Activated naive CD4-positive, alpha-beta T cell treated with anti-CD3 and anti-CD28 coated beads, Interleukin-2, amount 50 U/mL, for 72 hours (primary cell): ENCODE measurements around the gene NAP1L4. TPM values are rescaled to one million over a fixed set of nuclear protein-coding genes. Genes with fewer than 3 reads are reported as not detected.

ENCODE experiments used
- ATAC-seq, 2 donors: fragments of 150-1000 bp; cut with Tn5 transposase; 2 replicates each; pipeline ENCODE4 v1.10.0; 2021; ENCODE audit warnings: mild to moderate bottlenecking in 2 of 2, moderate library complexity in 2 of 2
- DNase-seq, 2 donors: peaks; one replicate each; pipeline ENCODE4 v3.0.0; 2021 to 2022; ENCODE audit warnings: low spot score in 2 of 2
- H3K27ac Mint-ChIP-seq, 2 donors: one replicate each; pipeline ENCODE4 v1.8.0; 2022; ENCODE audit warnings: mild to moderate bottlenecking in 2 of 2, mixed read lengths in 2 of 2
- H3K36me3 Mint-ChIP-seq, 2 donors: one replicate each; pipeline ENCODE4 v1.8.0; 2022; ENCODE audit warnings: mixed read lengths in 2 of 2
- H3K9me3 Mint-ChIP-seq, 2 donors: one replicate each; pipeline ENCODE4 v1.8.0; 2022; ENCODE audit warnings: mixed read lengths in 2 of 2
- total RNA-seq, 2 donors: library from RNA; stranded (reverse); gene quantifications; one replicate each; pipeline ENCODE4 v1.2.3, GENCODE V29; 2022

The NAP1L4 gene
- total RNA-seq, 2 donors from 2014 or later: 287 to 318 TPM

DNA sequence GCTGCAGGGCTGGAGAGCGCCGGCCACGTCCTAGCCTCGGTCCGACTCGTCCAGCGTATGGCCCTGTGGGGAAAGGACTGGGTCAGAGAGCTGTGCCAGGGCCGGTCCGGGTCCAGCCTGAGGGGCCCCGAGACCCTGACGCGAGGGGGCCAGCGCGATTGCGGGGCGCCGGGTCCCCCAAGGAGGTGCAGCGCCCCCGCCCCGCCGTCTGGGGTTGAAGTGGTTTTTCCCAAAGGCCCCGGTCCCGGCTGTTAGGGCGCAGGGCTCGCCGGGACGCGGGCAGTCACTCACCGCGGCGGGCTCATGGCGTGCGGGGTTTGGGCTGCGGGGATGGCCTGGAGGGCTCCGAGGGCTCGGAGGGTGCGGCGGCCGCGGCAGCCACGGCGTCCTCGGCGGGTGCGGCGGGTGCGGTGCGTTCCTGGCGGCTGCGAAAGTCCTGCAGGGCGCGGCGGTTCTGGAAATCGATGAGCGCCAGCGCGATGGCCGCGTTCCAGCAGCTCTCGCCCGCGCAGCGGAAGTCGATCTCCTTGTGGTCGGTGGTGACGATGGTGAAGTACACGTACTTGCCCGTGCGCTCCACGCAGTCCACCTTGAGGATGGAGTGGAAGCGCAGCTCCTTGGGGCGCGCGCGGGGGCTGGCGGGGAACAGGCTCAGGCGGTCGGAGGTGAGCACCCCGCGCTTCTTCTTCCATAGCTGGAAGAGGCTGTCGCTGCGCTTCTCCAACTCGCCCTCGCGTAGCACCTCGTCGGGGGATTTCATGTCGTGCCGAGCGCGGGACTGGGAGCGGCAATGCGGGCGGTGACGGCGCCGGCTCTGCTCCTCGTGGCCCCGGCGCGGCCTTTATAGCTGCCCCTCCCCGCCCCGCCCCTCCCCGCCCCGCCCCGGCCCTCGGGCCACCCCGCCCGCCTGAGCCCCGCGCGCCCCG is 63.3 kb downstream of the NAP1L4 start, which contains the start of gene PHLDA2:
TSS of gene PHLDA2 (minus strand) at position 816 of the 926 bp plus-strand sequence. CDS start at position 760, 56 bp downstream.
- no peaks in the 10 kb centered on the region for H3K9me3 Mint-ChIP-seq
- peak; percentile 49 to 58 for ATAC-seq
- peak within 1 kb of the TSS; percentile 72 to 75 for H3K27ac Mint-ChIP-seq
- peak; percentile 63 to 85 for DNase-seq
- no peaks in the 10 kb centered on the region for H3K36me3 Mint-ChIP-seq

DNA sequence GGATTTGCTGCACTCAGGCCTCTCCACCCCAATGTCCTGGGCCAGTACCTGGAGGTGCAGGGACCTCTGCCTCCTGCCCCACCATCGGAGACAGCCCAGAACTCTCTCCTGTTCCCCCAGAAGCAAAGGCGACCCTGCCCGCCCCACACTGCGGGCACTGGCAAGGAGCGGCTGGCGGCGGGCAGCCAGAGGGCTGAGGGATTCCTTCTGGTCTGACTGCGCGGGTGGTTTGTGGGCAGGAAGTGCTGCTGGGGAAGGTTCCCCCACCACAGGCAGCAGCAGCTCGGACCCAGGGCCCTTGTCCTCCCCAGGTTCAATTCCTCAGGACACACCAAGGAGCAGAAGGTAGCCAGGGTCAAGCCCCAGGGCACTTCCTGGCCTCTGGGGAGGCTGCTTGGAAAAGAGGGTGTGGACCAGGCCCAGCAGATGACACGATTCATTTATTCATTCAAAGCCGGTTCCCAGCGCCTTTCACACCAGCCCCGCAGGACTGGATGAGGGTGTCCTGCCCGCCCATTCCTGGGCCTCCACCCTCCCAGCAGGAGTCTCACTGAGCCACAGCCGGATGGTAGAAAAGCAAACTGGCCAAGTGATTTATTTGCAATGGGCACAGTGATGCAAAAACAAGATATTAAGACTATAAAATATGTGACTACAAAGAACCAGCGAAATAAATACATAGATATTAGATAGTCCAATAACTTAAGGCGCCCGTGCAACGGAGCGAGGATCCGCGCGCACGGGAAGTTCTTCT is 64.1 kb downstream of the NAP1L4 start:
- Mint-ChIP-seq H3K27ac (peak overlapping the region; percentile 40 to 72), H3K36me3 (no peaks in the 10 kb centered on the region), H3K9me3 (no peaks in the 10 kb centered on the region)
- no peak for DNase-seq
- ATAC-seq: no peak

DNA sequence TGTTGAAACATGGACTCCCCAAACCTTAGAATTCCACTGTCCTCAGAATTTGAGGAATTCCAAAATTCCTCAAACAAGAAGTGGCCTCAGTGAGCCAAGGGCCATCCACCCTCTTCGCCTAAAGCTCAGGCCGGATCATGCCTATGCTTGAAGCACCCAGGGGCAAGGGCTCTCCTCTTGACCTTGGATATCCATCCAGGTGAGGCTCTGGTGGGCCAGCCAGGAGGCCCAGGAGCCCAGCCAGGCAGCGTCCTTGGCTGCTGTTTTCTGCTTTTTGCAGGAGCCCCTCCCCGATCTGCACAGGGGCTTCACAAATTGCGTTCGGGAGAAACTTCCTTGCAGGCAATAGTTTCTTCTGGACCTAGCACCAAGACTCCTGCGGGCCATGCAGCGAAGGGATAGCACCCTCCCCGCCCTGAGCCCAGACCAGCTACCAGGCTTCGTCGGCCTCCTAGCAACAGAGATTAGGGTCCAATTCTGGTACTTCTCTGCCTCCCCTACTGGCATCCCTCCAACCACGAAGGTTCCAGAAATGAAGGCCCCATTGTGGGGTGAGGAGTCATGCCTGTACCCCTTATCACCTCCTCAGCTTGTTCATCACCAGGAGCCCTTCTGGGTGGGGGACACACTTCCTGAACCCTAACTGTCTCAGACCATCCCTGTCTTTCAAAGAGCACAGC is 64.9 kb downstream of the NAP1L4 start:
- no peak for DNase-seq
- no peak for ATAC-seq
- Mint-ChIP-seq H3K27ac (no peak overlapping the region), H3K36me3 (no peaks in the 10 kb centered on the region), H3K9me3 (no peaks in the 10 kb centered on the region)

DNA sequence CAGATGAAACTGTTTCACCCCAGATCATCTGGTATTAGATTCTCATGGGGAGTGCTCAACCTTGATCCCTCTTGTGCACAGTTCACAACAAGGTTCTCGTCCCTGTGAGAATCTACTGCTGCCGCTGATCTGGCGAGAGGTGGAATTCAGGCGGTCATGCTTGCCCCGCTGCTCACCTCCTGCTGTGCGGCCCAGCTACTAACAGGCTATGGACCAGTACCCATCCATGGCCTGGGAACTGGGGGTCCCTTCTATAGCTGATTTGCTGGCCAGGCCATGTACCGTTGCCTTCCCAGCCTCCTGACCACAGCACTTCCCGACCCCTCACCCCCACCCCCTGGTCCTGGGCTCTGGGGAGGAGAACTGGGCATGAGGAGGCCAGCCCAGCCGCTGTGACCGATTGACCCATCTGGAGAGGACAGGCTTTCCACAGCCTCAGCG is 65.5 kb downstream of the NAP1L4 start:
- DNase-seq (no peak), ATAC-seq (no peak)
- Mint-ChIP-seq H3K9me3 (no peaks in the 10 kb centered on the region), H3K27ac (no peak overlapping the region), H3K36me3 (no peaks in the 10 kb centered on the region)

DNA sequence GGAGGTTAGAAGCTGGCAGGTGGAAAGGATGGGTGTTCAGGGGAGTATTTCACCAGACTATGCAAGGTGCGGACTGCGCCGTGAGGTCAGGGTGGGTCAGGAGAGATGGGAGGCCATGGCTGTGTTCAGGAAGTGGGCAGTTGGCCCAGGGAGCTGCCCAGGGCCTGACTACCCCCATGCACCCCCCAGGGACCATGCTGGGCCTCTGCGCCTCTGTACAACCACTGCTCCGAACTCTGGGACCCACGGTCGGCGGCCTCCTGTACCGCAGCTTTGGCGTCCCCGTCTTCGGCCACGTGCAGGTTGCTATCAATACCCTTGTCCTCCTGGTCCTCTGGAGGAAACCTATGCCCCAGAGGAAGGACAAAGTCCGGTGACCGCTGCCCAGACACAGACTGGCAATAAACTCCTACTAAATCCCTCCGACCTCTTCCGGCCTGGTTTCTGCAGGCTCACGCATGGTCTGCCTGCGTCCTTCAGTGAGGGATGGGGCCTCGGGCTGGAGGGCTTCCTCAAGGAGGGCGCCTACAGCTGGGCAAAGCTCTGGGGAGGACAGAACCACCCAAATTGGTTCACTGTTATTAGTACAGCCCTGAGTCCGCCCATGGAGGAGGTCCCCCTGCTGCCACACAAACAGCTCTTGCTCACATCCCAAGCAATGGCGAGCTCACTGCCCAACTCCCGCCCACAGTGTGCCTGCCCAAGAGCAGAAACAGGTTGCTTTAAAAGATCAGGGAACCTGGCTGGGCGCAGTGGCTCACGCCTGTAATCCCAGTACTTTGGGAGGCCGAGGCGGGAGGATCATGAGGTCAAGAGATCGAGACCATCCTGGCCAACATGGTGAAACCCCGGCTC is 67.1 kb downstream of the NAP1L4 start:
- no peaks in the 10 kb centered on the region for H3K36me3 Mint-ChIP-seq
- no peaks in the 10 kb centered on the region for H3K9me3 Mint-ChIP-seq
- H3K27ac Mint-ChIP-seq: no peak overlapping the region
- no peak for ATAC-seq
- DNase-seq: no peak

DNA sequence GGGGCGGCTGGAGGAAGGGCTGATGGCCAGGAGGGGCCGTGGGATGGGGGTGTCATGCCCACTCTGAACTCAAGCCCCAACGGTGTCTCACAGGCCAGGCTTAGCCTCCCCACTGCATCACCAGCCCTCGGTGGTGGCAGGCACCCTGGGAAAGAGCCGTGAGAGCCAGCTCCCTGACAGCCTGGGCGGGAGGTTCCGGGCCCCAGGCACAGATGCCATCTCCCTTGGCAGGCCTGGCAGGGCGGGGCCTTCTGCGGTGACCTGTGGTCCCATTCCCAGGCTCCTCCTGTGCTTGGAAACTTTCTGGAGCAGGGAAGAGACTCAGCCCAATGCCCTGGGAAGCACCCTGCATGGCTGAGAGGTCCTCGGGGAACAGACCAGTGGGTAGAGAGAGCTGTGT is 67.7 kb downstream of the NAP1L4 start:
- no peak for DNase-seq
- Mint-ChIP-seq H3K9me3 (no peaks in the 10 kb centered on the region), H3K27ac (no peak overlapping the region), H3K36me3 (no peaks in the 10 kb centered on the region)
- no peak for ATAC-seq

DNA sequence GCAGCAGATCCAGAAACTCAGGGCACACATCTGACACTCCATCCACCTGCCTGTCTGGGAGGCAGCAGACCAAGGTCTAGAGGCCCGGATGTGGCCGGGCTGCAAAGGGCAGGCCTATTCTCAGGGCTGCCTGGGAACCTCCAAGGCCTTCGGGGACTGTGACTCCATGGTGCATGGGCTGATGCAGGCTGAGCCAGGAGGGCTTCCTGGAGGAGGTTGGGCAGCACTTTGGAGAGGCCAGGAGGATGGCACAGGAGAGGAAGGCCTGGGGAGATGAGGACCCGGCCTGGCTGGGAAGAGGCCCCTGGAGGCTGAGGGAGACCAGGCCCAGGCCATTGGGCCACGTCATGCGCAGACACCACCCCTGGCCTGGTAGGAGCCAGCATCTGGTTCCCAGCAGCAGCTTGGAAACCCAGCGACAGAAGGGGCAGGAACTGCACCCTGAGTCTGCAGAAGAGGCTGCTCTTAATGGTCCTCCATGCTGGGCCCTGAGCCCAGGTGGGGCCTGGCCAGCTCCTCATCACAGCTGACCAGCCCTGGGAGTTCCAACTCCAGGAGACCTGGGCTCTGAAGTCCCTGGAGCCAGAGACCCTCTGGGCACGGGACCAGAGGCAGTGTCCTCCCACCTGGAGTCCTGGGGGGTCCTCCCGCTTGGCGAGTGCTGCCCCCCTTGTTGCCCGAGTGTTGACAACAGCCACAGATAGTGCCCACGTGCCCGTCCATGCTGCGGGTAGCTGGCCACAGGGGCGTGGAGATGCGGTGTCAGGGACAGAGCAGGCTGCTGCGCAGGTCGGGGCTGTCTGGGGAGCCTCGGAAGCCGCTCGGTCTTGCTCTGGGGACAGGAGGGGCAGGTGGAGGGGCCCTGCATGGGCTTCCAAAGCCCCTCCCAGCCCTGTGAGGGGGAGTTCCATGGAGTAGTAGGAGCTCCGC is 68.4 kb downstream of the NAP1L4 start:
- ATAC-seq (peak in 1 of 2 donors; percentile 6), DNase-seq (no peak)
- Mint-ChIP-seq H3K36me3 (no peaks in the 10 kb centered on the region), H3K9me3 (no peaks in the 10 kb centered on the region), H3K27ac (no peak overlapping the region)

DNA sequence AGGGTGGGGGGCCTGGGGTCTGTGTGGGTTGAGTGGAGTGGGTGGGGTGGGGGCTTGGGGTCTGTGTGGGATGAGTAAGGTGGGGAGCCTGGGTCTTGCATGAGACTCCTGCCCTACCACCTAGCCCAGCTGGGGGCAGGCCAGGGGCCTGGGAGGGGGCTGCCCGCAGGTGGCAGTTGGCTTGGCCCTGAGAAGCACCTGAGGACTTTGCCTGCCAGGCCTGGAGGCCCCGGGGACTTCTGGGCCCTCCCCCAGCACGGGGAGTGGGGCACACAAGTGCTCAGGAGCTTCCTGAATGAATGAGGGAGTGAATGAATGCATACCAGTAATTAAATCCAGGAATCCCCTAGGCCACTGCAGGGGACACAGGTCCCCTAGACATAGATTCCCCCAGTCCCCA is 69.5 kb downstream of the NAP1L4 start:
- no peak for DNase-seq
- no peaks in the 10 kb centered on the region for H3K36me3 Mint-ChIP-seq
- no peaks in the 10 kb centered on the region for H3K9me3 Mint-ChIP-seq
- no peak for ATAC-seq
- no peak overlapping the region for H3K27ac Mint-ChIP-seq

DNA sequence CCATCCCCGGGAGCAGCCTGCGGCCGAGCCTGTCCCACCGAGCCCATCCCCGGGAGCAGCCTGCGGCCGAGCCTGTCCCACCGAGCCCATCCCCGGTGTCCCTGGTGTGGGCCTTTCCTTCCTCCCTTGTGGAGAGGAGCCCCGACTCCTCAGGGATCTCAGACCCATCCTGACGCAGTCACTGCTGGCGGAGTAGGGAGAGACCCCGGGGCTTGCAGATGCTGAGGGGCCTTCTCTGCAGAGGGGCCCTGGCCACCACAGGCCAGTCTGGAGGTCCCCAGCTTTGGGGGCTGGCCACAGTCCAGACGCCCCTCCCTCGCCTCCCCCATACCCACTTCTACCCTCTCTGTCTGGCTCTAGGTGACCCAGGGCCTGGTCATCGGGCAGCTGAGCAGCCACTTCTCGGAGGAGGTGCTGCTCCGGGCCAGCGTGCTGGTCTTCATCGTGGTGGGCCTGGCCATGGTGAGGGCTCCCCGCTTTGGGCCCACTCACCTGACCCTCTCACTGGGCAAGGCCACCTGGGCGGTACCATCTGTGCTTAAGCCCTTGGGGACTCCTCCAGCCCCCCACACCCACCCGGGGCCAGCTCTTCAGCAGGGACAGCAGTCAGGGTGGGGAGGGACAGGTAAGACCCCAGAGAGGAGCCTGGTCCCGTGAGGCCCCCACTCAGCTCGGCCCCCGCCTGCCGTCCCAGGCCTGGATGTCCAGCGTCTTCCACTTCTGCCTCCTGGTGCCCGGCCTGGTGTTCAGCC is 70.2 kb downstream of the NAP1L4 start:
- Mint-ChIP-seq H3K36me3 (no peaks in the 10 kb centered on the region), H3K9me3 (no peaks in the 10 kb centered on the region), H3K27ac (no peak overlapping the region)
- DNase-seq: no peak
- ATAC-seq: no peak

DNA sequence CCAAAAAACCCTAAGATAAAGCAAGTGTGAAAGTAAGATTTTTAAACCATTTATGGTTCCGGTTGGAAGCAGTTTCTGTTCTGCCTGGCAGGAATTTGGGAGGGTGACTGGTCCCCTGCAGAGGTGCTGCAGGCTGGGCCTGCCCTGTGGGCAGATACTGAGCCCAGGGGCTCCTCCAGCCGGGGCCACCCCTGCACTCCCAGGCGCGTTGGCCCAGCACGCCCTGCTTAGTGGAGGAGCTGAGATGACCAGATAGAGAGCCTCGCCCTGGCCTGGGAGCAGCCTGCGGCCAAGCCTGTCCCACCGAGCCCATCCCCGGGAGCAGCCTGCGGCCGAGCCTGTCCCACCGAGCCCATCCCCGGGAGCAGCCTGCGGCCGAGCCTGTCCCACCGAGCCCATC is 70.9 kb downstream of the NAP1L4 start:
- Mint-ChIP-seq H3K27ac (no peak overlapping the region), H3K36me3 (no peaks in the 10 kb centered on the region), H3K9me3 (no peaks in the 10 kb centered on the region)
- ATAC-seq (no peak), DNase-seq (no peak)

DNA sequence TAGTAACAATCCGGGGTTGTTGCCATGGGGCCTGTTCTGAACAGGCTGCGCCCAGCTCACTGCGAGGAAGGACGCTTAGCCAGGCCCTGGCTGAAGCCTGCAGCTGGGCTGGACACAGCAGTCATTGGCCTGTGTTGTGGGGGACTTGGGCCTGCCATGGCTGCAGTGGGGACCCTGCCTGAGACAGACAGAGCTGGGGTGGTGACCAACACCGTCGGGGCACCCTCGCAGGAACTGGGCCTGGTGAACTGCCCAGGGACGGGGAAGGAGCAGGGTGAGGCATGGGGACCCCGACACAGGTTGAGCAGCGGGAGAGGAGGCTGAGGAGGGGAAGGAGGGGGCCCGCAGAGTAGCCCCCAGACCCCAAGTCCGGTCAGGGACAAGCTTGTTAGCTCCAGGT is 71.8 kb downstream of the NAP1L4 start:
- ATAC-seq (no peak), DNase-seq (no peak)
- H3K36me3 Mint-ChIP-seq: no peaks in the 10 kb centered on the region
- H3K9me3 Mint-ChIP-seq: no peaks in the 10 kb centered on the region
- H3K27ac Mint-ChIP-seq: no peak overlapping the region

DNA sequence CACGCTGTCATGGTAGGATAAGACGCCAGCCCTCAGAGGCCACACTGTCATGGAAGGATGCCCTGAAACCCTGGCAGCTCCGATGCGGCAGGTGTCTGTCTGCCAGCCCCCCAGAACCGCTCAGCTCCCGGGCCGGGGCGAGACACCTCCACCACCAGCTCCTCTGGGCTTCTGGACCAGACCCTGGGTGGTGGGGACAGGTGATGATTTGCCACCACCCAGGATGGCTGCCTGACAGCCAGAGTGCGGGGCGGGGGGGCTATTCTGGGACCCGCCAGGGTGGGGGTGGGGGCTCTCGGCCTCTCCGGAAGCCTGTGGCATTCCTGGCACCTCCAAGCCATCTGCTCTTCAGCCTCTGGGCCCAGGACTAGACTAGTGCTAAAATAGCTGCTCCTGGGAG is 72.3 kb downstream of the NAP1L4 start:
- no peak overlapping the region for H3K27ac Mint-ChIP-seq
- no peak for DNase-seq
- no peaks in the 10 kb centered on the region for H3K36me3 Mint-ChIP-seq
- no peaks in the 10 kb centered on the region for H3K9me3 Mint-ChIP-seq
- no peak for ATAC-seq

DNA sequence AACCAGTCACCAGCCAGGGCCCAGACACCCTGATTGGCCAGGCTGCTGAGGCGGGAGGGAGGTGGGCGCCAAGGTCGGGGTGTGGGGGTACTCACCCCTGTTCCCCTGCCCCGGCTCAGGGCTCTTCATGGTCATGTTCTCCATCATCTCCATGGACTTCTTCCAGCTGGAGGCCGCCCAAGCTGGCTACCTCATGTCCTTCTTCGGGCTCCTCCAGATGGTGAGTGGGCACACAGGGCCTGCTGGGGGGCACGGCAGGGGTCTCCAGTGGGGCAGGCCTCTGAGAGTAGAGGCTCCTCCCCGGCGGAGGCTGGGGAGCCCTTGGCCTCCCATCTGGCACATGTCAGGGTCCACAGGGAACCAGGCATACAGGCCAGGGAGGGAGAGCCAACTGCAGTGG is 72.9 kb downstream of the NAP1L4 start:
- no peak overlapping the region for H3K27ac Mint-ChIP-seq
- no peaks in the 10 kb centered on the region for H3K9me3 Mint-ChIP-seq
- ATAC-seq (no peak), DNase-seq (no peak)
- H3K36me3 Mint-ChIP-seq: no peaks in the 10 kb centered on the region

DNA sequence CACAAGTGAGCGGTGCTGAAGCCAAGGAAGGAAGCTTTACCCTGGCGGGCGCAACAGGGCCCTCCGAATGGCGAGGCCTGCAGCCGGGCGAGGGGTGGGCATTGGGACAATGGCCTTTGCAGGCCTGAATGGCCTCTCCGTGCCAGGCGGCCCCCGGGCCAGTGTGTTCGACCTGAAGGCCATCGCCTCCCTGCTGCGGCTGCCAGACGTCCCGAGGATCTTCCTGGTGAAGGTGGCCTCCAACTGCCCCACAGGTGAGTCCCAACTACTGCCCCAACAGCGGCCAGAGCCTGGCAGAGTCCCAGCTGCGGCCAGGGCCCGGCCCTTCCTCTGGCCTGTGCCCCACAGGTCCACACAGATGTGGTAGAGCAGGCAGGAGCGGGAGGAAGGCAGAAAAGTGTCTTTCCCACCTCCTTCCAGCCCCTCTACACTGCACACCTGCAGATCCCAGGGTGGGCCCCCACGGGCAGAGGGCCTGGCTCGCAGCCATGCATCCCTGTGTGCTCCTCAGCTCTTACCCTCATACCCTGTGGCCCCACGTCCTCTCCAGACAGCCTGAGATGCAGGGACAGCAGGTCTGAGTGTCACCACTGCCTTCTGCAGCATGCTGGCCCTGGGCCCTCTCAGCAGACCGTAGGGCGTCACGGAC is 74.2 kb downstream of the NAP1L4 start:
- Mint-ChIP-seq H3K36me3 (no peaks in the 10 kb centered on the region), H3K27ac (no peak overlapping the region), H3K9me3 (no peaks in the 10 kb centered on the region)
- DNase-seq (no peak), ATAC-seq (no peak)
